Lower lobe of right lung (tissue), 2 donors: ENCODE measurements around the gene SPRYD3. TPM values are rescaled to one million over a fixed set of nuclear protein-coding genes. Genes with fewer than 3 reads are reported as not detected.
A peak's percentile ranks its signal among the peaks of the same experiment; 100 is the strongest.

Experiments
- ATAC-seq, 2 donors: fragments of 200-7000 bp; cut with Tn5 transposase; one replicate each; pipeline ENCODE4 v1.9.1; 2020 to 2022; ENCODE audit warnings: mild to moderate bottlenecking in 2 of 2, moderate library complexity in 2 of 2
- DNase-seq: peaks from one replicate; pipeline ENCODE4 v3.0.0-alpha.2; 2020
- H3K27ac ChIP-seq: fragments of 200-600 bp; one replicate; pipeline ENCODE4 v1.8.0; 2022
- H3K27me3 ChIP-seq: fragments of 200-600 bp; one replicate; pipeline ENCODE4 v1.8.0; 2022; ENCODE audit warnings: low read depth
- H3K36me3 ChIP-seq: fragments of 200-600 bp; one replicate; pipeline ENCODE4 v1.8.0; 2022; ENCODE audit warnings: mild to moderate bottlenecking
- H3K4me1 ChIP-seq: fragments of 200-600 bp; one replicate; pipeline ENCODE4 v1.8.0; 2022
- H3K4me3 ChIP-seq: fragments of 200-600 bp; one replicate; pipeline ENCODE4 v1.8.0; 2022; ENCODE audit warnings: mild to moderate bottlenecking
- H3K9me3 ChIP-seq: fragments of 200-600 bp; one replicate; pipeline ENCODE4 v1.8.0; 2022
- CTCF ChIP-seq: fragments of 200-600 bp; IDR thresholded peaks from one replicate; pipeline ENCODE4 v1.8.0; 2022; ENCODE audit warnings: antibody characterized with exemption, mild to moderate bottlenecking
- intact Hi-C: fragments of 100-400 bp; cut with DNase I; formaldehyde crosslinking; loops from one replicate; pipeline ENCODE4 v1.11.0; 2022
- total RNA-seq: library from RNA; stranded (reverse); fragmentation: NEBNext Ultra II Directional; extraction: Animal tissue kit (Norgen Biotek cat#: 25700); gene quantifications from one replicate; pipeline ENCODE4 v1.2.1, GENCODE V29; 2021
- donor health status: DM: no; HTN: yes; CAD: no; lungs with severe emphysema.

The SPRYD3 gene
- total RNA-seq, 1 donor from 2014 or later: 47.9 TPM

GRCh38 chr12:53099071-53099882 lies 20.1 kb upstream of the SPRYD3 start:
- ATAC-seq: peak; percentile 79 to 83
- intact Hi-C loops: no loop called here
- peak; percentile 91 for DNase-seq
- Histone ChIP-seq H3K4me1 (peaks cover 45% of the 10 kb centered on the region), H3K36me3 (no peaks in the 10 kb centered on the region), H3K27me3 (no peaks in the 10 kb centered on the region), H3K27ac (peak overlapping the region; percentile 78), H3K4me3 (peak overlapping the region; percentile 62), H3K9me3 (no peaks in the 10 kb centered on the region)
- peak; percentile 98 for TF ChIP-seq CTCF

DNA sequence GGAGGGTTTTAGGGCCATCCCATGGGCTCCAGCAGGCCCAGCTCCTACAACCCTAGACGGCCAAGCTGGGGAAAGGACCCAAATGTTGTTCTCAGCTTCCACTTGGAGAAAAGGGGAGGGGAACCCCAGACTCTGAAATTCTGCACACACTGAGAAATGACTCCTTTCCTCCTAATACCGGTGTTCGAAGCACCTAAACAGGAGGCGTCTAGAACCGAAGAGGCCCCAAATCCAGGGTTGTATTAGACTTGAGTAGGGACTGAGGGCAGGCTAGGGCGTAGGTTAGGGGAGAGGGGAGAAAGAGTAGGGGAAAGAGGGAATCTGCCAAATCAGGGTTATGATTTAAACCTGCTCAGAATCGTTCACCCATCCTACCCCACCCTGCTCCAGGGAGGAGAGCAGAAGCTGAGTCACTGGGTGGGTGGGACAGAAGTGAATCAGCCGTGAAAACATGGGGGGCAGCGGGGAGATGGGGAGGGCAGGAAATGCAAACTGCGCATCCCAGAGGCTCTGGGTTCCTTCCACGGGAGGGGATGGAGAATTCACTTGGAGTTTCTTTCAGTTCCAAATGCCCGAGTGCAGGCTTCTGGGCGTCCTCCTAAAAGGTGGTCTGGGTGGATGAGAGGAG lies 19.3 kb upstream of the SPRYD3 start:
- Histone ChIP-seq H3K4me1 (peaks cover 45% of the 10 kb centered on the region), H3K36me3 (no peaks in the 10 kb centered on the region), H3K4me3 (peak overlapping the region; percentile 62), H3K27ac (peak overlapping the region; percentile 78), H3K9me3 (no peaks in the 10 kb centered on the region), H3K27me3 (no peaks in the 10 kb centered on the region)
- DNase-seq: no peak
- TF ChIP-seq CTCF: no peak
- intact Hi-C loops: no loop called here
- ATAC-seq: peak in 1 of 2 donors; percentile 8

DNA sequence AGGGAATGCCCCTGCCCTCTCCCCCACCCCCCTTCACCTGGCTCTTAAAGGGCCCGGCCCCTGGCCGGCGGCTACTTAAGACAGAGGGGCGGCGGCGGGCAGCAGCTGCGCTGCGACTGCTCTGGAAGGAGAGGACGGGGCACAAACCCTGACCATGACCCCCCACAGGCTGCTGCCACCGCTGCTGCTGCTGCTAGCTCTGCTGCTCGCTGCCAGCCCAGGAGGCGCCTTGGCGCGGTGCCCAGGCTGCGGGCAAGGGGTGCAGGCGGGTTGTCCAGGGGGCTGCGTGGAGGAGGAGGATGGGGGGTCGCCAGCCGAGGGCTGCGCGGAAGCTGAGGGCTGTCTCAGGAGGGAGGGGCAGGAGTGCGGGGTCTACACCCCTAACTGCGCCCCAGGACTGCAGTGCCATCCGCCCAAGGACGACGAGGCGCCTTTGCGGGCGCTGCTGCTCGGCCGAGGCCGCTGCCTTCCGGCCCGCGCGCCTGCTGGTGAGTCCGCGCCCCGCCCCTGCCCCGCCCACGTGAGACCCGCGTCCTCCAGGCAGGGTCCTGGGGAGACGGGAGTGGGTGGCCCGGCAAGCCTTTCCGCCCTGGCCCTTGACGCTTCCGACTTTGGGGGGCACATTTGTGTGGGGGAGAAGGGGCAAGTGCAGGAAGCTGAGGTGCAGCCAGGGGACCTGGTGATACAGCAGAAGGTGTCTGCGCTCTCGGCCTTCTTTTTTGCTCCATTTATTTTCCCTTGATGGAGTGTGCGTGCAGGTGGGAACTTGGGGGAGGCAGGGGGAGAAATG lies 18.6 kb upstream of the SPRYD3 start, which contains the start of gene IGFBP6:
Gene IGFBP6, plus strand, starts transcription at position 104 of the 790 bp plus-strand sequence. Its CDS starts 51 bp downstream, at position 155.
- H3K4me1 ChIP-seq: peaks cover 40% of the 10 kb centered on the region
- peak; percentile 66 for DNase-seq
- H3K4me3 ChIP-seq: peak within 1 kb of the TSS; percentile 62
- no peaks in the 10 kb centered on the region for H3K36me3 ChIP-seq
- intact Hi-C loops: no loop called here
- no peaks in the 10 kb centered on the region for H3K9me3 ChIP-seq
- peak within 1 kb of the TSS; percentile 78 for H3K27ac ChIP-seq
- H3K27me3 ChIP-seq: no peaks in the 10 kb centered on the region
- peak; percentile 9 for TF ChIP-seq CTCF
- ATAC-seq: peak; percentile 70 to 71

- H3K4me3 ChIP-seq: peak overlapping the region; percentile 62
- TF ChIP-seq CTCF: no peak
- H3K27ac ChIP-seq: peak overlapping the region; percentile 78
- H3K36me3 ChIP-seq: no peaks in the 10 kb centered on the region
- H3K4me1 ChIP-seq: peaks cover 35% of the 10 kb centered on the region
- ATAC-seq: peak; percentile 15 to 31
- intact Hi-C loops: no loop called here
- DNase-seq: no peak
- no peaks in the 10 kb centered on the region for H3K27me3 ChIP-seq
- no peaks in the 10 kb centered on the region for H3K9me3 ChIP-seq
These were observed 18.0 kb upstream of the SPRYD3 start for GRCh38 chr12:53097207-53097563.

DNA sequence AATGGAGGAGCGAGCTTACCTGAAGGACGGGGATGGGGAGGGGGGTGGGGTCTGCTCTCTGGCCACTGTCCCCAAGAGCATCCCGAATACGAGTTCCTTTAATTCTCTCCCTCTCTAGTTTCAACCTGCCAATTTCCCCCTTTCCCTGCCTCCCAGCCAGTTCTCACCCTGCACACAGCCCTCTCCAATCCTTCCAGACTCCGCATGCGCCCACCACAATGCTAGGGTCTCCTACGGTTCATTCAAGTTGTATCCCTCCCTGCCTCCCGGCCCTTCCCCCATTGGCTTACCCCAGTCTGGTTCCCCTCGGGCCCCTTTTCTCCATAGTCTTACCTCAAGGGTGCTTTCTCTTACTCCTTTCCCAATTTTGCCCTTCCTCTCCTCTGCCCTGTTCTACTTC lies 17.6 kb upstream of the SPRYD3 start:
- H3K9me3 ChIP-seq: no peaks in the 10 kb centered on the region
- H3K27me3 ChIP-seq: no peaks in the 10 kb centered on the region
- ATAC-seq (no peak), DNase-seq (no peak)
- peak overlapping the region; percentile 62 for H3K4me3 ChIP-seq
- H3K36me3 ChIP-seq: no peaks in the 10 kb centered on the region
- intact Hi-C loops: no loop called here
- peaks cover 35% of the 10 kb centered on the region for H3K4me1 ChIP-seq
- TF ChIP-seq CTCF: no peak
- peak overlapping the region; percentile 78 for H3K27ac ChIP-seq
